GM12878 (cell line): ENCODE measurements around the gene EXOC7. TPM values are rescaled to one million over a fixed set of nuclear protein-coding genes. Genes with fewer than 3 reads are reported as not detected.

Experiments used
- ATF7 ChIP-seq: fragments of 450-650 bp; IDR thresholded peaks from 2 replicates; pipeline ENCODE4 v1.6.1; 2016; ENCODE audit warnings: low read depth, mild to moderate bottlenecking
- BMI1 ChIP-seq: fragments of 450-650 bp; IDR thresholded peaks from 2 replicates; pipeline ENCODE4 v1.6.1; 2016; ENCODE audit warnings: mild to moderate bottlenecking, moderate library complexity, borderline replicate concordance
- CHD2 ChIP-seq: IDR thresholded peaks from 2 replicates; pipeline ENCODE4 v1.6.1; 2011; ENCODE audit warnings: low read depth, low read length, improper control_type of control experiment, borderline replicate concordance
- EGR1 ChIP-seq, 2 experiments: IDR thresholded peaks; 1 replicate in 1 of 2; 2 replicates in 1 of 2; pipeline ENCODE4 v1.6.1; 2011 to 2012; ENCODE audit warnings: low read depth in 2 of 2, low read length in 2 of 2, borderline replicate concordance in 1 of 2, mild to moderate bottlenecking in 1 of 2, moderate library complexity in 1 of 2
- JUNB ChIP-seq: IDR thresholded peaks from 2 replicates; pipeline ENCODE4 v1.6.1; 2016; ENCODE audit warnings: antibody characterized with exemption, mild to moderate bottlenecking
- LARP7 ChIP-seq: fragments of 450-650 bp; IDR thresholded peaks from 2 replicates; pipeline ENCODE4 v1.6.1; 2017; ENCODE audit warnings: mild to moderate bottlenecking
- MEF2B ChIP-seq: fragments of 450-650 bp; IDR thresholded peaks from 2 replicates; pipeline ENCODE4 v1.6.1; 2018; ENCODE audit warnings: mild to moderate bottlenecking, moderate library complexity; ENCODE audit not compliant: partially characterized antibody, poor library complexity, severe bottlenecking
- NFYA ChIP-seq: IDR thresholded peaks from 2 replicates; pipeline ENCODE4 v1.6.1; 2011; ENCODE audit warnings: low read depth, mild to moderate bottlenecking, low read length, improper control_type of control experiment, borderline replicate concordance
- PAX8 ChIP-seq: fragments of 450-650 bp; IDR thresholded peaks from 2 replicates; pipeline ENCODE4 v1.6.1; 2017; ENCODE audit warnings: mild to moderate bottlenecking, moderate library complexity
- SP1 ChIP-seq: IDR thresholded peaks from one replicate; pipeline ENCODE4 v1.6.1; 2011; ENCODE audit warnings: low read depth, low read length
- SREBF1 ChIP-seq: IDR thresholded peaks from 2 replicates; pipeline ENCODE4 v1.6.1; 2012; ENCODE audit warnings: mild to moderate bottlenecking, low read length
- ZBED1 ChIP-seq: IDR thresholded peaks from 2 replicates; pipeline ENCODE4 v1.6.1; 2016; ENCODE audit warnings: borderline replicate concordance
- ZZZ3 ChIP-seq: IDR thresholded peaks from 2 replicates; pipeline ENCODE4 v1.6.1; 2011; ENCODE audit warnings: low read depth; ENCODE audit not compliant: control insufficient read depth, insufficient read length
- polyA plus RNA-seq, 11 experiments: library from polyadenylated mRNA; depleted of rRNA in 4 of 11; unstranded in 6 of 11; stranded (reverse) in 5 of 11; fragments of >200 nt; fragmentation: Nextera tagmentation in 4 of 11; fragmentation: Illumina TruSeq in 1 of 11; extraction: Ambion mirVana in 4 of 11; extraction: Trizol in 1 of 11; gene quantifications; 1 replicate in 1 of 11; 2 replicates in 10 of 11; pipeline versions ENCODE4 v1.2.1 to v1.2.3, GENCODE V29; 2011 to 2016; ENCODE audit warnings: inconsistent platforms in 2 of 11, missing spikeins in 2 of 11, low read depth in 1 of 11
- total RNA-seq, 4 experiments: library from RNA; depleted of rRNA in 3 of 4; stranded (reverse); fragments of >200 nt in 3 of 4; fragmentation: Illumina TruSeq in 1 of 4; extraction: Trizol in 1 of 4; gene quantifications; 2 replicates each; pipeline versions ENCODE4 v1.2.1 to v1.2.3, GENCODE V29; 2013 to 2021
- TF ChIP-seq, protein P1 (sequence below): fragments of 450-650 bp; IDR thresholded peaks from 2 replicates; pipeline ENCODE4 v1.6.1; 2016; ENCODE audit warnings: mild to moderate bottlenecking
- TF ChIP-seq, protein P2 (sequence below): fragments of 150-350 bp; IDR thresholded peaks from 2 replicates; pipeline ENCODE4 v1.6.1; 2016; ENCODE audit warnings: low read depth, low read length
- TF ChIP-seq, protein P3 (sequence below): fragments of 150-350 bp; IDR thresholded peaks from 2 replicates; pipeline ENCODE4 v1.6.1; 2014; ENCODE audit warnings: mild to moderate bottlenecking, low read depth, low read length
- TF ChIP-seq, protein P4 (sequence below): IDR thresholded peaks from 2 replicates; pipeline ENCODE4 v1.6.1; 2012; ENCODE audit warnings: improper control_type of control experiment, low read depth, low read length; ENCODE audit not compliant: insufficient replicate concordance

The EXOC7 gene
- total and polyA plus RNA-seq, 10 of the 15 experiments (the other 5 are each of a cell fraction or from before 2014, with no cell fraction given): 18.8 to 71.3 (median 48.2) TPM

DNA sequence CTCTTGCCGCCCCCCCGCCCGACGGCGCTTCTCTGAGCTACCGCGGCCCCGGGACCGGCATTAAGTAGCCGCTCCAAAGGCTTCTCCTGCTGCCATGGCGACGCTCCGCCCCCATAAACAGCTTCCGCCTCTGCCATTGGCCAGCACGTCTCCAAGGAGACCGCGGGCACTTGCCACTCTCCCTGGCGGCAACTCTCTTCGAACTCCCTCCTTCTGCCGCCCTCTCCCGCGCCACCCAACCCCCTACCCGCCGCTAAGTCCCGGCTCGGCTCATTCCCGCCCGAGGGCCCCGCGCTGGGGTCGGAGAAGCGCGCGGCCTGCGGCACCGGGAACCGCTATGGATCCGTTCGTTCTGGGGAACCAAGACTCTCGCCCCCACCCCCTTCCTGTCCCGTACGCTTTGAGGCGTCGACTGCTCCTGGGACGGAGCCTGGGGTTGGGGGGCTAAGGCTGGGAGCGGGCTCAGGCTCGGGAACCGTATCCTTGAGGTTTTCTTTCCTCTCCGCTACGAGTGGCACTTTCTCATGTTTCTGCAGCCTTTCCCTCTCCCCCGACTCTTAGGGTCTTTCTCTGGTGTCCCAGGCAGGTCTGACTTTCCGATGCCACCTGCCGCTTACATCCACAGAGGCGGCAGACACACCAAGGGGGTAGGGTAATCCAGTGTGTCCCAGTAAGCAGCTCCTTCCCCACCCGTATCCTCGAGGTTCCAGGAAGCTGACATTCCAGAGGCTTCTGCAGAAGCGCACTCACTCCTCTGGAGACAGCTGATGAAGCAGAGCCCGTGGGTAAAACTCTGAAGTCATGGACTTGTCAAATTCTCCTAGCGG, 37.8 kb upstream of the EXOC7 start, which contains the start of gene FOXJ1 (continued):
- TF ChIP-seq, protein P1, sequence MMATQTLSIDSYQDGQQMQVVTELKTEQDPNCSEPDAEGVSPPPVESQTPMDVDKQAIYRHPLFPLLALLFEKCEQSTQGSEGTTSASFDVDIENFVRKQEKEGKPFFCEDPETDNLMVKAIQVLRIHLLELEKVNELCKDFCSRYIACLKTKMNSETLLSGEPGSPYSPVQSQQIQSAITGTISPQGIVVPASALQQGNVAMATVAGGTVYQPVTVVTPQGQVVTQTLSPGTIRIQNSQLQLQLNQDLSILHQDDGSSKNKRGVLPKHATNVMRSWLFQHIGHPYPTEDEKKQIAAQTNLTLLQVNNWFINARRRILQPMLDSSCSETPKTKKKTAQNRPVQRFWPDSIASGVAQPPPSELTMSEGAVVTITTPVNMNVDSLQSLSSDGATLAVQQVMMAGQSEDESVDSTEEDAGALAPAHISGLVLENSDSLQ: peak; percentile 85
- TF ChIP-seq, protein P2, sequence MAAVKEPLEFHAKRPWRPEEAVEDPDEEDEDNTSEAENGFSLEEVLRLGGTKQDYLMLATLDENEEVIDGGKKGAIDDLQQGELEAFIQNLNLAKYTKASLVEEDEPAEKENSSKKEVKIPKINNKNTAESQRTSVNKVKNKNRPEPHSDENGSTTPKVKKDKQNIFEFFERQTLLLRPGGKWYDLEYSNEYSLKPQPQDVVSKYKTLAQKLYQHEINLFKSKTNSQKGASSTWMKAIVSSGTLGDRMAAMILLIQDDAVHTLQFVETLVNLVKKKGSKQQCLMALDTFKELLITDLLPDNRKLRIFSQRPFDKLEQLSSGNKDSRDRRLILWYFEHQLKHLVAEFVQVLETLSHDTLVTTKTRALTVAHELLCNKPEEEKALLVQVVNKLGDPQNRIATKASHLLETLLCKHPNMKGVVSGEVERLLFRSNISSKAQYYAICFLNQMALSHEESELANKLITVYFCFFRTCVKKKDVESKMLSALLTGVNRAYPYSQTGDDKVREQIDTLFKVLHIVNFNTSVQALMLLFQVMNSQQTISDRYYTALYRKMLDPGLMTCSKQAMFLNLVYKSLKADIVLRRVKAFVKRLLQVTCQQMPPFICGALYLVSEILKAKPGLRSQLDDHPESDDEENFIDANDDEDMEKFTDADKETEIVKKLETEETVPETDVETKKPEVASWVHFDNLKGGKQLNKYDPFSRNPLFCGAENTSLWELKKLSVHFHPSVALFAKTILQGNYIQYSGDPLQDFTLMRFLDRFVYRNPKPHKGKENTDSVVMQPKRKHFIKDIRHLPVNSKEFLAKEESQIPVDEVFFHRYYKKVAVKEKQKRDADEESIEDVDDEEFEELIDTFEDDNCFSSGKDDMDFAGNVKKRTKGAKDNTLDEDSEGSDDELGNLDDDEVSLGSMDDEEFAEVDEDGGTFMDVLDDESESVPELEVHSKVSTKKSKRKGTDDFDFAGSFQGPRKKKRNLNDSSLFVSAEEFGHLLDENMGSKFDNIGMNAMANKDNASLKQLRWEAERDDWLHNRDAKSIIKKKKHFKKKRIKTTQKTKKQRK: no peak
- TF ChIP-seq ATF7 (no peak), NFYA (no peak), BMI1 (peak; percentile 98), MEF2B (peak; percentile 50), ZZZ3 (no peak), PAX8 (no peak), SP1 (peak; percentile 88), EGR1 (IDR thresholded peaks at IDR 0.05; ENCODE audit: borderline replicate concordance in 1 of 2, low read depth in 2 of 2, low read length in 2 of 2) (peak in 1 of 2 experiments; percentile 72; a peak in 1 of 3 replicates), LARP7 (peak; percentile 64), ZBED1 (no peak), JUNB (no peak), SREBF1 (no peak), CHD2 (0 out of 2 replicates have a peak, but pooled peaks have one; percentile 65)
- TF ChIP-seq, protein P3, sequence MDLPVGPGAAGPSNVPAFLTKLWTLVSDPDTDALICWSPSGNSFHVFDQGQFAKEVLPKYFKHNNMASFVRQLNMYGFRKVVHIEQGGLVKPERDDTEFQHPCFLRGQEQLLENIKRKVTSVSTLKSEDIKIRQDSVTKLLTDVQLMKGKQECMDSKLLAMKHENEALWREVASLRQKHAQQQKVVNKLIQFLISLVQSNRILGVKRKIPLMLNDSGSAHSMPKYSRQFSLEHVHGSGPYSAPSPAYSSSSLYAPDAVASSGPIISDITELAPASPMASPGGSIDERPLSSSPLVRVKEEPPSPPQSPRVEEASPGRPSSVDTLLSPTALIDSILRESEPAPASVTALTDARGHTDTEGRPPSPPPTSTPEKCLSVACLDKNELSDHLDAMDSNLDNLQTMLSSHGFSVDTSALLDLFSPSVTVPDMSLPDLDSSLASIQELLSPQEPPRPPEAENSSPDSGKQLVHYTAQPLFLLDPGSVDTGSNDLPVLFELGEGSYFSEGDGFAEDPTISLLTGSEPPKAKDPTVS: no peak
- TF ChIP-seq, protein P4, sequence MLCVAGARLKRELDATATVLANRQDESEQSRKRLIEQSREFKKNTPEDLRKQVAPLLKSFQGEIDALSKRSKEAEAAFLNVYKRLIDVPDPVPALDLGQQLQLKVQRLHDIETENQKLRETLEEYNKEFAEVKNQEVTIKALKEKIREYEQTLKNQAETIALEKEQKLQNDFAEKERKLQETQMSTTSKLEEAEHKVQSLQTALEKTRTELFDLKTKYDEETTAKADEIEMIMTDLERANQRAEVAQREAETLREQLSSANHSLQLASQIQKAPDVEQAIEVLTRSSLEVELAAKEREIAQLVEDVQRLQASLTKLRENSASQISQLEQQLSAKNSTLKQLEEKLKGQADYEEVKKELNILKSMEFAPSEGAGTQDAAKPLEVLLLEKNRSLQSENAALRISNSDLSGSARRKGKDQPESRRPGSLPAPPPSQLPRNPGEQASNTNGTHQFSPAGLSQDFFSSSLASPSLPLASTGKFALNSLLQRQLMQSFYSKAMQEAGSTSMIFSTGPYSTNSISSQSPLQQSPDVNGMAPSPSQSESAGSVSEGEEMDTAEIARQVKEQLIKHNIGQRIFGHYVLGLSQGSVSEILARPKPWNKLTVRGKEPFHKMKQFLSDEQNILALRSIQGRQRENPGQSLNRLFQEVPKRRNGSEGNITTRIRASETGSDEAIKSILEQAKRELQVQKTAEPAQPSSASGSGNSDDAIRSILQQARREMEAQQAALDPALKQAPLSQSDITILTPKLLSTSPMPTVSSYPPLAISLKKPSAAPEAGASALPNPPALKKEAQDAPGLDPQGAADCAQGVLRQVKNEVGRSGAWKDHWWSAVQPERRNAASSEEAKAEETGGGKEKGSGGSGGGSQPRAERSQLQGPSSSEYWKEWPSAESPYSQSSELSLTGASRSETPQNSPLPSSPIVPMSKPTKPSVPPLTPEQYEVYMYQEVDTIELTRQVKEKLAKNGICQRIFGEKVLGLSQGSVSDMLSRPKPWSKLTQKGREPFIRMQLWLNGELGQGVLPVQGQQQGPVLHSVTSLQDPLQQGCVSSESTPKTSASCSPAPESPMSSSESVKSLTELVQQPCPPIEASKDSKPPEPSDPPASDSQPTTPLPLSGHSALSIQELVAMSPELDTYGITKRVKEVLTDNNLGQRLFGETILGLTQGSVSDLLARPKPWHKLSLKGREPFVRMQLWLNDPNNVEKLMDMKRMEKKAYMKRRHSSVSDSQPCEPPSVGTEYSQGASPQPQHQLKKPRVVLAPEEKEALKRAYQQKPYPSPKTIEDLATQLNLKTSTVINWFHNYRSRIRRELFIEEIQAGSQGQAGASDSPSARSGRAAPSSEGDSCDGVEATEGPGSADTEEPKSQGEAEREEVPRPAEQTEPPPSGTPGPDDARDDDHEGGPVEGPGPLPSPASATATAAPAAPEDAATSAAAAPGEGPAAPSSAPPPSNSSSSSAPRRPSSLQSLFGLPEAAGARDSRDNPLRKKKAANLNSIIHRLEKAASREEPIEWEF: no peak
